ENCODE measurements around the gene SLC22A9.

The SLC22A9 gene

GRCh38 chr11:63444160-63444559, 74.6 kb downstream of the SLC22A9 start:
- no peak for DNase-seq (ENCODE audit: low spot score)

GRCh38 chr11:63445118-63445517, 75.5 kb downstream of the SLC22A9 start:
- no peak for DNase-seq (ENCODE audit: low spot score)

GRCh38 chr11:63445720-63446119, 76.1 kb downstream of the SLC22A9 start:
- DNase-seq (ENCODE audit: low spot score) = no peak

GRCh38 chr11:63448646-63449045, 79.1 kb downstream of the SLC22A9 start:
- DNase-seq (ENCODE audit: low spot score) = no peak

GRCh38 chr11:63459586-63459985, 90.0 kb downstream of the SLC22A9 start:
- DNase-seq (ENCODE audit: low spot score) = no peak

Measured in NAMALWA (cell line).